Fibroblast of pulmonary artery (primary cell): Measurements from ENCODE around the gene SLC17A2.
A peak's percentile ranks its signal among the peaks of the same experiment; 100 is the strongest.

Source experiments
- DNase-seq: peaks from one replicate; pipeline ENCODE4 v3.0.0-alpha.2; 2010; ENCODE audit warnings: low read depth
- H3K4me3 ChIP-seq: replicated peaks from 2 replicates; pipeline ENCODE4 v1.5.1; 2011; ENCODE audit warnings: low read depth, mild to moderate bottlenecking, control low read depth, low read length, moderate library complexity
- TF ChIP-seq, protein P1 (sequence below): IDR thresholded peaks from 2 replicates; pipeline ENCODE4 v1.5.1; 2011; ENCODE audit warnings: mild to moderate bottlenecking, control low read depth, low read length, inconsistent platforms; ENCODE audit errors: missing control alignments

The SLC17A2 gene, protein sequence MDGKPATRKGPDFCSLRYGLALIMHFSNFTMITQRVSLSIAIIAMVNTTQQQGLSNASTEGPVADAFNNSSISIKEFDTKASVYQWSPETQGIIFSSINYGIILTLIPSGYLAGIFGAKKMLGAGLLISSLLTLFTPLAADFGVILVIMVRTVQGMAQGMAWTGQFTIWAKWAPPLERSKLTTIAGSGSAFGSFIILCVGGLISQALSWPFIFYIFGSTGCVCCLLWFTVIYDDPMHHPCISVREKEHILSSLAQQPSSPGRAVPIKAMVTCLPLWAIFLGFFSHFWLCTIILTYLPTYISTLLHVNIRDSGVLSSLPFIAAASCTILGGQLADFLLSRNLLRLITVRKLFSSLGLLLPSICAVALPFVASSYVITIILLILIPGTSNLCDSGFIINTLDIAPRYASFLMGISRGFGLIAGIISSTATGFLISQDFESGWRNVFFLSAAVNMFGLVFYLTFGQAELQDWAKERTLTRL

DNA sequence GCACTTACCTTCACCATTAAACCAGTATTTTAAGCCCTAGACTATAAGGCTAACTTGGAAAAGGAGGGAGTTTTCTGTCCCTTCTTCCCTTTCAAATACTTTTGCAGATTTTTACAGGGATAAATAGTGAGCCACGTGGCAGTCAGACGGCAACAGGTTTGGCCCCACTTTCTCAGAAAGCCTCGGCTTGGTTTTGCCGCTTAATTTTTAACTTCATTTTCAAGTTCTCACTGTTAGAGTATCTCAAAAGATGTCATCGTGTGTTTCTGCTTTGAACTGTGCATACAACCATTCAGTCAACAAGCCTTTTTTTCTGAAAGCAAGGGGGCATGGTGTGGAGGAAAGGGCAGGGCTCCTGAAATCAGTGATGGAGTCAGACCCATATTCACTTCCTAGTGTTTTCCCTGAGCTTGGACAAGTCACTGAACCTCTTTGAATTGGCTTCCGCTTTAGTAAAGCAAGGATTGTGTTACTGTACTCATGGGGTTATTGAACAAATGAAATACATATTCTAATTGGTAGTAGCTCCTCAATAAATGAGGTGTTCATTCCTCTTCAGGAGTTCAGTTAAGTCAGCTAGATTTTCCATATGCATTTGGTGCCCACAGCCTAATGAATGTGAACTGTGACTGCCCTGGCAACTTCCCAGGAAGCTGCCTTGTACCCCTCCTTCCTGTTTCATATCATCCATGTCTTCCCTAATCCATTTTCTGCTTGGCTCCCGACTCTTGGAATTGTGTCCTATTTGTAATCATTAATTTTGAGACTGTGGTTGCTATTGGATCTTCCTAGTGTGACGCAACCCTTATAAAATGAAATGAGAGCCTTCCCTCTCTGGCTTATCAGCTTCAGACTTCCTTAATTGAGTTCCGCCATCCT, at the start of gene SLC17A2:
SLC17A2 (minus strand) TSS at position 160 of the 879 bp plus-strand sequence. CDS start 4,895 bp downstream, outside the sequence.
- no peak within 1 kb of the TSS for H3K4me3 ChIP-seq
- TF ChIP-seq, protein P1, sequence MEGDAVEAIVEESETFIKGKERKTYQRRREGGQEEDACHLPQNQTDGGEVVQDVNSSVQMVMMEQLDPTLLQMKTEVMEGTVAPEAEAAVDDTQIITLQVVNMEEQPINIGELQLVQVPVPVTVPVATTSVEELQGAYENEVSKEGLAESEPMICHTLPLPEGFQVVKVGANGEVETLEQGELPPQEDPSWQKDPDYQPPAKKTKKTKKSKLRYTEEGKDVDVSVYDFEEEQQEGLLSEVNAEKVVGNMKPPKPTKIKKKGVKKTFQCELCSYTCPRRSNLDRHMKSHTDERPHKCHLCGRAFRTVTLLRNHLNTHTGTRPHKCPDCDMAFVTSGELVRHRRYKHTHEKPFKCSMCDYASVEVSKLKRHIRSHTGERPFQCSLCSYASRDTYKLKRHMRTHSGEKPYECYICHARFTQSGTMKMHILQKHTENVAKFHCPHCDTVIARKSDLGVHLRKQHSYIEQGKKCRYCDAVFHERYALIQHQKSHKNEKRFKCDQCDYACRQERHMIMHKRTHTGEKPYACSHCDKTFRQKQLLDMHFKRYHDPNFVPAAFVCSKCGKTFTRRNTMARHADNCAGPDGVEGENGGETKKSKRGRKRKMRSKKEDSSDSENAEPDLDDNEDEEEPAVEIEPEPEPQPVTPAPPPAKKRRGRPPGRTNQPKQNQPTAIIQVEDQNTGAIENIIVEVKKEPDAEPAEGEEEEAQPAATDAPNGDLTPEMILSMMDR, result no peak
- DNase-seq, result no peak

DNA sequence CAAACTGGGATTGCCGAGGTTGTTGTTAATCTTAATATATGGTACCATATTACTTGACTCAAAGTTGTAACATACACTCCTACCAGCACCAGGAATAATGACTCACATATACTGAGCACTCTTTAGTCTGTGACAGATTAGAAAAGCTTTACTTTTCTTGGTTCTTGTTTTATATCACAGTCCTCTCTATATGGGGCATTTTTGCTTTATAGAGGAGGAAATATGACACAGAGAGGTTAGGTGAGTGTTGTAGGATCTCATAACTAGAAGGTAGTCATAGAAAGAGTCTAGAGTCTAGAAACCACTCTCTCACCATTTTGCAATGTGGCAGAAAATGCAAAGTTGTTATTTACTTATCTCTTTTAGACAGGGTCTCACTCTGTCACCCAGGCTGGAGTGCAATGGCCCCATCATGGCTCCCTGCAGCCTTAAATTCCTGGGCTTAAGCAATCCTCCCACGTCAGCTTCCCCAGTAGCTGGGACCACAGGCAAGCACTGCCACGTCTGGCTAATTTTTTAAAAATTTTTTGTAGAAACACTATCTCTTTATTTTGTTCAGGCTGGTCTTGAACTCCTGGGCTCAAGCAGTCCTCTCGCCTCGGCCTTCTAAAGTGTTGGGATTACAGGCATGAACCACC, 45.6 kb upstream of the SLC17A2 start:
- no peak for DNase-seq
- TF ChIP-seq, protein P1, result no peak
- no peak overlapping the region for H3K4me3 ChIP-seq

DNA sequence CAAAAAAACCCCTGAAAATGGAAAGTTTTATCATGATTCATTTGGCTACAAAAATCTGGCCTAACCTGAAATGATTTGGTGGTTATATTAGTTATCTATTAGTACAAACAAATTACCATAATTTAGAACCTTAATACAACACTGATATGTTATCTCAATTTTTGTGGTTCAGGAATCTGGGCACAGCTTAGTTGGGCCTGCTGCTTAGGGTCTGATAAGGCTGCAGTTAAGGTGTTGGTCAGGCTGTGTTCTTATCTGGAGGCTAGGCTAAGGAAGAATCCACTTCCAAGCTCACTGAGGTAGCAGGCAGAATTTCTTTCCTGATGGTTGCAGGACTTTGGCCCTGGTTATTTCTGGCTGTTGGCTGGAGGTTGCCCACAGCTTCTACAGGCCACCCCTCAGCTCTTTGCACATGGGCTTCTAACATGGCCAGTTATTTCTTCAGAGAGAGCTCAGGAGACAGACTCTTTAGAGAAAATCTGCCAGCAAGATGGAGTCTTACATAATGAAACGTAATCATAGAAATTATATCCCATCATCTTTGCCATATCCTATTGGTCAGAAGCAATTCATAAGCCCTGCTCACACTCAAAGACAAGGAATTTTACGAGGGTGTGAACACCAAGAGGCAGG, 43.5 kb upstream of the SLC17A2 start:
- H3K4me3 ChIP-seq, result no peak overlapping the region
- TF ChIP-seq, protein P1, result no peak

DNA sequence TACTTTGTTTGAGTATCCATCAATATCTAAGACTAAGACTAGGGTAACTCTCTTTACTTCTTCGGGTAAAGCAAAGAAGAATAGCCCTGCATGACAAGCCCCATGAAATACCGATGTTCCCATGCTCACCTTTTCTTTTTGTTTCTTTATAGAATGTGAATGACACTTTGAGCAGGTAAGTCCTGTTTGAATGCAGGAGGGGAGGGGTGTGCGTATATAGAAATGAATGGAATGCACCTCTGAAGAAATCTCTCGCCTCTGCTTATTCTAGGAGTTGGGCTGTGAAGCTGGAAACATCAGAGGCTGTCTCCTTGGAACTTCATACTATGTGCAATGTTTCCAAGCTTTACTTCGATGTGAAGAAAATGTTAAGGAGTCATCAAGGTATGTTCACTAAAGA, 42.4 kb upstream of the SLC17A2 start:
- no peak overlapping the region for H3K4me3 ChIP-seq
- TF ChIP-seq, protein P1, result no peak
- DNase-seq, result no peak

More for the DNA sequence above, 43.5 kb upstream of the SLC17A2 start:
- no peak for DNase-seq

DNA sequence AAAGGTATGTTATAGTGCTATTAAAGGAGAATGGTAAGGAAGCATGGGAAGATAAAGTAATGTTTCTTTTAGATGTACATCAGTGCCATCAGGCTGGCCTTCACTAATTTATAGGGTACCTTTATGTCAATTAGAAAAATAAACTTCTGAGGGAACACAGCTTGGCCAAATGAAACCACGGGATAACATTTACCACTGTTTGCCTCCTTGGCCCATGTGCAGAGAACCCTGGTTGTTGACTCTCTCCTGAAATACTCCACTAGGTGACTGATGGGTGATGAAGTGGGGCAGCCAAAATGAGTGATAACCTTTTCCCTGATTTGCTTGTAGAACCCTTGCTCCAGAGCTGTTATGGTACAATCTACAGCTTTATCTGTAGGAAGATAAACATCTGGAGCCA, 41.6 kb upstream of the SLC17A2 start:
- TF ChIP-seq, protein P1, result no peak
- H3K4me3 ChIP-seq, result no peak overlapping the region
- DNase-seq, result no peak

DNA sequence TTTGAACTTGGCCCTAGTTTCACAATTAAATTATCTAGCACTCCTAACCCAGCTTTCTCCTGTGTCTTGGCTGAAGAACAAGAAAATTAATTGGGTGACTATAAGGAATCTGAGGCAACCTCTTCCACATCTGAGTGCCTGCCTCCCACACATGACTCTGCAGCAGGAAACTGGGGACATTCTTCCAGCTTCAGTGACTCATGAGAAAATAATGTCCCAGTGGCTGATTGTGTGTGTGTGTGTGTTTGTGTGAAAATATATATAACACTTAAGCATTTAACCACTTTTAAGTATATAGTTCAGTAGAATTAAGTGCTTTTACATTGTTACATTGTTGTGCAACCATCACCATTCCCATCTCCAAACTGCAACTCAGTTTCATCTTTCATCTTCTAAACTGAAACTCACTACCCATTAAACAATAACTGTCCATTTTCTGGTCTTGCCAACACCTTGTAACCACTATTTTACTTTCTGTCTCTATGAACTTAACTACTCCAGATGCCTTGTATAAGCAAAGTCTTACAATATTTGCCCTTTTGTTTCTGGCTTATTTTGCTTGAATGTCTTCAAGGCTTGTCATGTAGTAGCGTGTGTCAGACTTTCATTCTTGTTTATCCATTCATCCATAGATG, 40.8 kb upstream of the SLC17A2 start:
- peak; percentile 96 for DNase-seq
- TF ChIP-seq, protein P1, result no peak
- no peak overlapping the region for H3K4me3 ChIP-seq
